ENCODE data around the gene SVIL.
"Not testable (repeated sequence)": the region's sequence is repeated elsewhere in the genome, so short reads cannot be mapped to it uniquely, and the experiment has no call there.

SVIL gene

DNA sequence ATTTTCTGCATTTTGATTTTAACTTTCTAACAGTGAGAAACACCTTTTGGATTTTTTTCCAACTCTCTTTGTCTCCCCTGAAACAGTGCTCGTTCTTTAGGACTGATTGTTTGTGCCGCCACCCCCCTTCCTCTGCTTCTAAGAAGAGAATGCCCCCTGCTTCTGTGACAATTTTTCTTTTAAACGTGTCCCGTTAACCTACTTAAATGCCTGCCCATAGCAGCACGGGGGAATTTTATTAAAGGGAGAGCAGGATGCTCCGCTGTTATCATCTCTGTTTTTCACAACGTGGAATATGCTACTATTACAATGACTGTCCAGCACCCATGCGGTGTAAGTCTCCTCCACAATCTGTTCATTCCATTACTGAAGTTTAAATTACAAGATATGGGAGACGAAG is 67.8 kb downstream of the SVIL start:
- ATAC-seq: no peak

DNA sequence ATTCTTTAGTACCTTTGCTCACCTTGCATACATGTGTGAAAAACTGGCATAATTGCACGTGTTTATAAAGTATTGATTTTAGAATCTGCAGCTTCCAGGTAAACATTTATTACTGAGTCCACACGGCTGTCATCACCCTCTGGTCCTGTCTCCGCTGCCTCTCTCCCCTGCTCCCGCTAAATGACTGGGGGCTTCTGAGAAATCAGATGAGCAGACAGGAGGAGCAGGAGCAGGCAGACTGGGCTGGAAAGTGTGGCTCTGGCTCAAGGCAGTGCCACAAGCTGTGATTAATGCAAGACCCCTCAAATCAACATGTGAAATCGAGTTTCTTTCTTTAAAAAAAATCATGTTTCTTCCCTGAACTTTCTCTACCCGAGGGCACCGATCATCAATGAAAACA is 68.6 kb downstream of the SVIL start:
- ATAC-seq: not testable (repeated sequence)

DNA sequence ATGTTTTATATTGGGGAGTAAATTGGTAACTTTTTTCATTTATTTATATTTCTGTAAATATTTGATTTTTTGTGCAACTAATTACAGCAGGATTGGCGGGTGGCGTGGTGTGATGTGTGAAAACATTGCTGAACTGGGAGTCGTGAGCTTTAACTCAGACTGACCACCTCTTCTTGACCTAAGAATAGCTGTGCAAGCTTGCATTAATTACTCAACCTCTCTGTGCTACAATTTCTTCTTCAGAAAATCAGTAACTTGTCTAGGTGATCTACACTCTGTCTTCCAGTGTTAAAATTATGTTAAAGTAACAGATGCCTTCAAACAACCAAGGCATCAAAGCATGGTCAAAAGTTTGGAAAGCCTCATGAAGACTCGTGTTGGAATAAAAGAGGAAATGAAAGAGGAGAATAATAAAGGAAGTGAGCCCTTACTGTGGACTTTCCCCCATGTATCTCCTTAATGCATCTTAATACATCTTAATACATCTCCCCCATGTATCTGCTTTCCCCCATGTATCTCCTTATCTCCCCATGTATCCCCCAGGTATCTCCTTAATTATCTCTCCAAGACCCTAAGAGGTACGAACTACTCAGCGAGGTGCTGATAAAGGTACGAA is 71.2 kb downstream of the SVIL start:
- ATAC-seq: no peak

DNA sequence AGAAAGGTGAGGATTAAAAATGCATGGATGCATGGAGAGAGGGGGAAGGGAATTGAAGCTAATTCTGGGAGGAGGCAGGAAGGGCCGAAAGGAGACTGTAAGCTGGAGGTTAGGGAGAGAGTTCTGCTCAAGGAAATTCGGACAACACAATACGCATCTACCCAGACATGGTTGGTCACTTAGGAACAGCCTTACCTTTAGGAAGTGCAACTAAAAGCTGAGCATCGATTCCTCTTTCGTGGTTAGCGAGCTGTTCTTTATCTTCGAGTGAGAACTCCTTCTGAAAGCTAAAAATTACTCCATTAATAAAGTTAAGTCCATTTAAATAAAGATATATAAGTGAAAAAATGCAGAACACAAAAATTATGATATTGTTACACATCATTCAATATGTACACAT is 71.8 kb downstream of the SVIL start:
- not testable (repeated sequence) for ATAC-seq

DNA sequence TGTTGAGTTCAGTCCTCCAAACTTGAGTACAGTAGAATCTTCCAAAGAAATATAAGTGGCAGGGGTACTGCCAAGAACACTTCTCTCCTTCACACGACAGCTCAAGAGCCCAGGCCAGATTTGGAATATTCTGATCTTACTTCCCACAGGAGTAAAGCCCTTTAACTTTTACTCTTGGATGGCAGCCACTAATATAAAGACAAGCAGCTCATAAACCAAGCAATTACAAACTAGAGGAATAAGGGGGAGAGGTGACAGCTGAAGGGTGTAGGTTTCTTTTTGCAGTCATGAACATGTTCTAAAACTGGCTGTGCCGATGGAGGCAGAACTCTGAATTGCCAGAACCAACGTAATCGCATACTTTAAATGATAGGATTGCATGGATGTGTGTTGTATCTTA is 74.8 kb downstream of the SVIL start:
- no peak for ATAC-seq

DNA sequence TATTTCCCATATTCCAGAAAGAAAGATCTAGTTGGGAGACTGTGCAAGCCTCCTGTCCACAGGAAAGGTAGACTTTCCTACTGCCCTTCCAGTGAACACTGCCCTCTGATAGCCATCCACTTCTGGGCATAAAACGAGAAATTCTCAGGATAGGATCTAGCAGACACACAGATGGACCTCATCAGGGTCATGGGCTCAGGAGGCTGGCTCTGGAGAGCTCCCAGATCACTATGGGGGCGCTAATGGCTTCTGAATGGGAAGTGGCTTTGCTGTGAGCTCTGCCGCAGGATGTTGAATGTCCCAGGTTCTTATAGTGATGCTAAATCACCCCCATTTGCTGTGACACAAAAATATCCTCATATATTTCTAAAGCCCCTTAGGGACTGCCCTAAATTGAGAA is 77.1 kb downstream of the SVIL start:
- ATAC-seq: no peak

DNA sequence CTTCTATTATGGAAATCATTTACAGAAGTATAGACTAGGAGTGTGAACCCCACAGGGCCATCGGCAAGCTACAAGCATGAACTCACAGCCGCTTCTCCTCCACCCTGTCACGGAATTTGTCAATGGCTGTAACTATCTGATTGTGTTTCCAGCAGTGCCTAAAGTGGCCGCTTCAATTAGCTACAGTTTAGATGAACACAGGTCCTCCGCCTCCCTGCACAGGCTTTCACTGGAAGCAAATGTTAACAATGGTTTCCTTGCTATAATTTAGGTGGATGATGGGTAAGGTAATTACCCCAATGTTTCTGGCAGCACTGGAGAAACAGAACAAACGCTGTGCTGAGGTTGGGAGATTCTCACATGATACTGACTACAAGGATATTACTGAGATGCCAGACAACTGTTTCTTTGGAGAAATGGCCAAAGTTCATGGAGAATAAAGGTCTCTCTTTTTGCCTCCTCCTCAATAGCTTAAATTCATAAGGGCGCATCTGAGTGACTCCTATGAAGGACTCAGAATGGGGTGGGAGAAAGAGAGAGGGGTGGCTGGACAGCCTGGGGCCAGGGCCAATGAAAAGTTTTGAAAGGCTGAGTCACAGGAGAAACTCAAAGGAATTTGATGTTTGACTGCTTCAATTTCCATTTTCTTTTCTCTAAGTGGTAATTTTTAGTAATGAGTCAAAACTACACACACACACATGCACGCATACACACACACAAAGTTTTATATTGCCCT is 78.9 kb downstream of the SVIL start:
- ATAC-seq: no peak

DNA sequence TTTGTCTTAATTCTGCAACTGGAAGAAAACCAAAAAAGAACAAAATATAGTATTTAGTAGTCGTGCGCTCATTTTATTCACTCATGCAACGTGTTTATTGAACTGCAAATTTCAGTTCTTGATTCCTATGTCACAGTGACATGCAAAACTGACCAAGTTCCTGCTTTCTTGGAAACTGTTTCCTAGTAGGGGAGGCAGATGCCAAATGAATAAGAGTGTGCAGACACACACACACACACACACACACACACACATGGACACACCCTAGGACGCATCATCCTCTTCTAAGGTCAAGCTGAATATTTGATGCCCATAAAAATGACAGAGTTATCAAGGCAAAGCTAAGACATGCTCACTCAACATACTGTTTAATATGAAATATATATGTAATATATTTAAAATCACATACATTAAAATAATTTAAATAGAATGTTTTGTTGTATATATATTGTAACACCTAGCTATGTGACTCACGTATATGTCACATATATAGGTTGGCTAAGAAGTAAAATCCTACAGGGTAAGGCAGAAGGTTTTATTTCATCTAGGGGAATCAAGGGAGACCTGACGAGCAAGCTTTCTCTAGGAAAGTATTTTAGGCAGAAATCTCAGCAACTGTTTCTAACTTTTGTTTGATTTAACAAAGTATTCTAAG is 79.6 kb downstream of the SVIL start:
- no peak for ATAC-seq

DNA sequence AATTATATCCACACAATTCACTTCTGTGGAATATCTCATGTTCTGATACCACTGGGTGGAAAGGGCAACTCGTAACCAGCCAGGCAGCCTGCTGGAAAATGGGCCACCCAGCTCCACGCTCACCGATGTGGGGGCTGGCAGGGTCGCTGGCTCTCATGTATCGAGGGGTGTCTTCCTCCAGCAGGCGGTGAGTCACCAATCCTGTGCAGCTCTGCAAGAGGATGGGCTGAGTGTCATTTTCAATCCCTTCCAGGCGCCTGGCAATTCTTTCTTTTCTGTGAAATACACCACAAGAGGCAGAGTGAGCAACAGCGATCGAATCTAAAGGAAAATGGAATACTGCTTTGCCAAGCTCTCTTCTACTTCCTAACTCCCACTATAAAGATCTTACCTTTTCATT is 80.1 kb downstream of the SVIL start:
- ATAC-seq: no peak

DNA sequence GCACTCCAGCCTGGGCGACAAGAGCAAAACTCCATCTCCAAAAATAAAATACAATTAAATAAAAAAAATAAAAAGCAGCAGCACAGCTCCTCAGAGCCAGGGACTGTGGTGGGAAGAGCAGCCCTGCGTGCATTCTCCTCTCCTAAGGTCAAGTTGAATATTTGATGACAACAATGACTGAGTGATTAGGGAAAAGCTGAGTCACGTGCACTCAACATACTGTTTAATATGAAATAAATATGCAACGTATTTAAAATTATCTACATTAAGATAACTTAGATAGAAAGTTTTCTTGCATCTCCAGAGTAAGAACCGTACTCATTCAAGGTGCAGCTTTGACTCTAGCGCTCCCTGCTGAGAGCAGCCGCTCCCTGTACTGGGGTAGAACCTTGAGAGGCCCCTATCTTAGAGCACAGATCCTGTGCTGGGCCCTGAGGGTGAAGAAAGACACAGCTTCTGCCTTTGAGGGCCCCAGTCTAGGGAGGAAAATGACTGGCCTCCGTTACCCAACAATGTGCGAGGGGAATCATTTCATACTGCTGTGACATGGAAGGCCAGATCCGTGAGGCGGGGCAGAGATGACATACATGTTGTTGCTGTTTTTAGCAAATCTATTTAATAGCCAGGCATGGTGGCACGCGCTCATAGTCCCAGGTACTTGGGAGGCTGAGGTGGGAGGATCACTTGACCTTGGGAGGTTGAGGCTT is 81.1 kb downstream of the SVIL start:
- ATAC-seq: no peak

DNA sequence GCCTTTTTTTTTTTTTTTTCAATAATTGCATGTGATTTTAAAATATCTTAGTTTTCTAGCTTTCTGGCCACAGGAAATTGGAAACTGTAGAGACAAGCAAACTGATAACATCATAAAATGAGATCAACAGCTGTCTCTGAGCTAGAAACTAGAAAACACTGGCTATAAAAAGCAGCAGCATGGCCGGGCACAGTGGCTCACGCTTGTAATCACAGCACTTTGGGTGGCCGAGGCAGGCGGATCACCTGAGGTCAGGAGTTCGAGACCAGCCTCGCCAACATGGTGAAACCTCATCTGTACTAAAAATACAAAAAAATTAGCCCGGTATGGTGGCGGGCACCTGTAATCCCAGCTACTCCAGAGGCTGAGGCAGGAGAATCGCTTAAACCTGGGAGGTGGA is 81.7 kb downstream of the SVIL start:
- ATAC-seq: not testable (repeated sequence)

DNA sequence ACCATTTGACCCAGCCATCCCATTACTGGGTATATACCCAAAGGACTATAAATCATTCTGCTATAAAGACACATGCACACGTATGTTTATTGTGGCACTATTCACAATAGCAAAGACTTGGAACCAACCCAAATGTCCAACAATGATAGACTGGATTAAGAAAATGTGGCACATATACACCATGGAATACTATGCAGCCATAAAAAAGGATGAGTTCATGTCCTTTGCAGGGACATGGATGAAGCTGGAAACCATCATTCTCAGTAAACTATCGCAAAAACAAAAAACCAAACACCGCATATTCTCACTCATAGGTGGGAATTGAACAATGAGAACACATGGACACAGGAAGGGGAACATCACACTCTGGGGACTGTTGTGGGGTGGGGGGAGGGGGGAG is 85.3 kb downstream of the SVIL start:
- ATAC-seq: not testable (repeated sequence)

DNA sequence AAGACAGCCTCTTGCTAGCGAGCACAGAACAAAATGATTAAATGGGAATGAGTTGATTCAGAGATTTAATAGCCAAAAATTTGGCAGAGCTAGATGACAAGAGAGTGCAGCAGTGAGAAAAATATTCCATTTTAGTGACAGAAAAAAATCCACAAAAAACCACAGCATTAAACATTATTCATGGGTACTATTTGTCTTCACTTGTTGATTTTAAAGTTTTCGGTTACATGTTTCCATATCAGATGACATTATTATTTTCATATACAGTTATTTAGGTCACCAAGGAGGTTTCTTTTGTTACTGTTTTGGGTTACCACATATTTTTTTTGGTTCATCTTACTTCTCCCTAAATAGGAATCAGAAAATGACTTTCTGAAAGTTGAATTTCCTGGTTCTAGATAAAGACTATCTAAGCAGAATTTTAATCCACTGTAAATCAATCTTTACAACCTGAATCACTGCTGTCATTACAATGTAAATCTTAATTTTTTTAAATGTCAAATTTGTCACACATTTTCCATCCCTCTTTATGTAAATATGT is 87.9 kb downstream of the SVIL start:
- no peak for ATAC-seq

DNA sequence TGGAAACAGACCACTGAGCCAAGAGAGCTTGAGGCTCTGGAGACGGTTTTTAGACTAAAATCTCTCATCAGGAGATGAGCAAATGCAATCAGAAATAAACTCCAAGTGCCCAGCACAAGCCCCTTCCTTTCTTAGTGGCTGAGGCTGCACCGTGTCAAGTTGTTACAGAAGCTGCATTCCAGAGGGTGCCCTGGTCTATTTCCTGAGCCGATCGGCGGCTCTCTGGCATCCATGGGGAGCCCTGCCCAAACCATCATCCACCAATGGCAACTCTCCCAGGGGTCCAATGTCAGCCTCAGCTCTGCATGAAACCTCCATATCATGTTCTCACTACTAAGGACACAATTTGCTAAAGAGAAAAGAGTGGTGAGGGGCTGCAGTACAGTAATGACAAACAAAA is 89.6 kb downstream of the SVIL start:
- no peak for ATAC-seq

DNA sequence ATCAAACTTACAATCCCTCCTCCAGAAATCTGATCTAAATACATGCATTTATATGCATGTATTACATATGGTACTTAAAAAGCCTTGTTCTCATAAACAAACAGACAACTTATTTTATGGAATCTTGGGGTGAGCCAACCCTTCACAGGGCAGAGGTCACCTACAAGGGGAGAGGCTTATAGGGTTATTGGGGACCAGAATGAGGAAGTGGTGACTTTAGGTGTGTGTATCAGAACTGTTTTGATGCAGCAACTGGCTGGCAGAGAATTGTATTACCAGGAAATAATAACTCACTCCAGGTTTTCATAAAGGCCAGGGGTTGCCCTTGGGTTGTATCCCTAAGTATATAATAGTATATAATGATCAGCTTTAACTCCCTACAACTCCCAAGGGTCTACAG is 91.1 kb downstream of the SVIL start:
- ATAC-seq: no peak

DNA sequence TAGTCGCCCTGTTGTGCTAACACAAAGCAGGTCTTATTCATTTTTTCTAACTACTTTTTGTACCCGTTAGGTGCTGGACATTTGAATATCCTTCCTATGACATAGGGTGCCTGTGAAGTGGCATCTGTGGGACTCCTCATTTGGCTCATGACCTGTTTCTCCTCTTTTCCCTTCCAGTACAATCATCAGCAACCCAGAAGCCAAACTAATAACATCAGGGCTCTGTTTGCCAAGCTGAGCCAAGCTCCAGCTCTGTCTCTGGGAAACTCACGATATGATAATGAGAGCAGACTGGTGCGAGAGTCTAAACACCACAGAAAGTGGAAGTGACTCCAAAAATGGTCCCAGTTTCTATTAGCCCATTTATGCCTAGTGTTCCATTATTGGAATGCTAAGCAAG is 92.0 kb downstream of the SVIL start:
- no peak for ATAC-seq

DNA sequence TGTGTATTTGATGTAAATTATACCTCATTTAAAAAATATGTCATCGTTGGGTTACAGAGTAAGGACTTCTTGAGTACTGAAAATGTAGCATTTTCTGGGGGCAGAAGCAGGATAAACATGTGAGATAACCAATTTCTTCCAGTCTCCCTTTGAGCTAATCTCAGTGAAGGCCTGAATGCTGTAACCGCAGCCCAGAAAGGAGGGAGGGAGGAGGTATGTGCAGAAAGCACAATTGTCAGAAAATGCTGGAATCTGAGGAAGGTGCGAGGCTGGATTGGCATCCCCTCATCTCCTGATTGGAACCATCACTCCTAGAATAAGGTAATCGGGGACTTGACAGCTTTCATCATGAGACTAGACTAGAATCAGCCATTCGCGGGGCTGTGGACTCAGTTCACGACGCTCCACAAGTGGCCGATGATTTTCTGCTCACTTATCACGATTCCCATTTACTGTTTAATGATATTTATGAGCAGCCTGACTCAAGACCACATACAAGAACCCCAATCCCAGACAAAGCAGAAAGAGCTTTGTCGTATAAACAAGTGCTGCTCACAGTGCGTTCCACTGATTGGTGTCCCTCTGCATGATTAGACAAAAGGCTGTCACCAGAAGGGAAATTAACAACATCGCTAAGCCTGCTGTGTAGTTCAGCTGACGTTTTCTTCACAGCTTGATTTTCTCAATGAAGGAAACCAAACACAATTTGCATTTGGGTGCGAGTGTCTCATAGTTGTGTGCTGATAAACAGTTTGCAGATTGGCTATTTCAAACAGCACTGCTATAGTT is 93.2 kb downstream of the SVIL start:
- no peak for ATAC-seq

DNA sequence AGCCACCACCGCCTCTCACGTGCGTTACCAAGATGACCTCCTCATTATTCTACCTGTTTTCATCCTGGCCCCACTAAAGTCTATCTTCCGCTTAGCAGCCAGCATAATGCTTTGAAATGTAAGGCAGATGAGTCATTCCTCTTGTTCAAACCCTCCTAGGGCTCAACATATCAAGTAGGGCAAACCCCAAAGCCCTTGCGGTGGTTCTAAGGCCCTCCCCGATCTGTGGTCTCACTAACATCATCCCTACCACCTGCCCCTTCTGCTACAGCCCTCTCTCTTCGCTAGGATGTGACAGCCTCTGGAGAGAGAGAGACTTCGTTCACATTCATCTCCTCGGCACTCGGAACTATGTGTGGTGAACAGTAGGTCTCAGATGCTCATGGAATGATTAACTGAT is 94.8 kb downstream of the SVIL start:
- no peak for ATAC-seq

DNA sequence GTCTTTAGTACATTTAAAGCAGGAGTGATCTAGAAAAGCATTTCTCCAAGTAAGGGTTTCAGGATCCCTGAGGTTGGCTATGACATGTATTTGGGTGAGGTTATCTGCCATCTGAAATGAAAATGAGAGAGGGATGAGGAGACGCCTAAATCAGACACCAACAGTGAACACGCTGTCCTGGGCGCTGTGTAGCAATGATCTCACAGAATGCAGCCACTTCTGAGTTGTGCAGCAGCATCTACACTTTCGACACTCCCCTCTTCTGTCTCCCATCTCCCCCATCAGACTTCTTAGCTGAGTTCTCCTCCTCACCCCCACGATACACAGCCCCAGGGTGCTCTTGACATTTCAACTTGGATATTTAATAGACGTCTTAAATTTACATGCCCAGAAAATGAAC is 95.4 kb downstream of the SVIL start:
- no peak for ATAC-seq

DNA sequence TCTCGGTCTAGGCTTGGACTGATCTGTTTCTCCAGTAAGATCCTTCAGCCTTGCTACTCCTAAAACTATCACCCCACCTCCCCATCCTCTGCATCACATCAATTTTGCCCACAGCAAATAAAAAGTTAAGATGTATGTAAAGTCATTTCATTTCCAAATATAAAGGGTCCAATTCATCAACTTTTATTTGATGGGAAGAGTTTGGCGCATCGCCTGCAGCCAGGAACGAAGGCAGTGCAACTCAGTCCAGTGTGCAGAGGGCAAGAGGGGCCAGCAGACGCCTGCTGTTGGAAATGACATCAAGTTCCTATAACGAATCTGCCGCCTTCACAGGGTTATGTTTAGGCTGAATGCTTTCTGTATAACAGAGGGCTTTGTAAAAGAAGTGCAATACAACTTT is 97.0 kb downstream of the SVIL start:
- ATAC-seq: no peak

DNA sequence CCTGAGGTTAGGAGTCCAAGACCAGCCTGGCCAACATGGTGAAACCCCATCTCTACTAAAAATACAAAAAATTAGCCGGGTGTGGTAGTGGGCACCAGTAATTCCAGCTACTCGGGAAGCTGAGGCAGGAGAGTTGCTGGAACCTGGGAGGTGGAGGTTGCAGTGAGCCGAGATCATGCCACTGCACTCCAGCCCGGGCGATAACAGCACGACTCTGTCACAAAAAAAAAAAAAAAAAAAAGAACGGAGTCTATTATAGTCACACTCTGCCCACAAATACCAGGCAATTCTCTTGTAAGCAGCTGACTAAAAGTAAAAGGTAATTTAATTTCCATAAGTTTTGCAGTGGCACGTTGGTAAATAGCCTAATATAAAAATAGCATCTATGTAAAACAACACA is 98.1 kb downstream of the SVIL start:
- not testable (repeated sequence) for ATAC-seq

DNA sequence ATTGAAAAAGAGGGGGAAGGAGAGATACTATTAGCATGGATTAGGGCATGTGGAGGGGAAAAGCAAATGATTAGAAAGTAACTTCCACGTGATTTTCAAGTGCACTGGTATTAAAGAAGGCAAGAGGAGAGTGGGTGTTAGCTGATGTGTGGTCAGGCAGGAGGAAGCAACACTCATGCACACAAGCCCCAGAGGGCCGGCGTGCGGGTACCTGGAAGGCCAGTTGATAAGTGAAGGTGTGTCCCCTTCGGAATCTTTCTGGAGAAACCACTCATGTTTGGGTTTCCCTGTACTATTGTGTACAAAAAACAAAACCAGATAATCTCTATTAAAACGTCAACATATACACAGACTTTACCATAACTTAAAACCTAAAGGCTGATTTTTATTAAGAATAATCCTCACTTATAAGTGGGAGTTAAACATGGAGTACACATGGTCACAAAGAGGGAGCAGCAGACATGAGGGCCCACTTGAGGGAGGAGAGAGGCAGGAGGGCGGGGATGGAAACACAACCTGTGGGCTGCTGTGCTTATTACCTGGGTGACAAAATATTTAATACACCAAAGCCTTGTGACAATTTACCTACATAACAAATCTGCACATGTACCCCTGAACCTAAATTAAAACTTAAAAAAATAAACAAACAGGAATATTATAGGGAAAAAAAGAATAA is 98.9 kb downstream of the SVIL start:
- ATAC-seq: no peak

All from activated CD4-positive, CD25-positive, alpha-beta regulatory T cell treated with anti-CD3 and anti-CD28 coated beads, Interleukin-2, amount 50 U/mL, for 24 hours (primary cell).